ENCODE results near the gene CXCR6.
A peak's percentile ranks its signal among the peaks of the same experiment; 100 is the strongest.

The CXCR6 gene

GRCh38 chr3:45922950-45923590 is 20.2 kb upstream of the CXCR6 start:
- DNase-seq, result no peak

GRCh38 chr3:45923755-45924154 is 19.5 kb upstream of the CXCR6 start:
- DNase-seq, result no peak

GRCh38 chr3:45927881-45928280 is 15.4 kb upstream of the CXCR6 start:
- no peak for DNase-seq

GRCh38 chr3:45929042-45929679 is 14.1 kb upstream of the CXCR6 start:
- peak in 1 of 2 donors; percentile 51 for DNase-seq

- DNase-seq, result no peak
Measured at GRCh38 chr3:45931496-45931895, 11.8 kb upstream of the CXCR6 start.

- no peak for DNase-seq
Measured at GRCh38 chr3:45932112-45932511, 11.2 kb upstream of the CXCR6 start.

- DNase-seq, result no peak
Measured at GRCh38 chr3:45933591-45933990, 9.7 kb upstream of the CXCR6 start.

- DNase-seq, result no peak
Measured at GRCh38 chr3:45936261-45936660, 7.0 kb upstream of the CXCR6 start.

GRCh38 chr3:45937206-45938042 is 5.8 kb upstream of the CXCR6 start:
- no peak for DNase-seq

GRCh38 chr3:45938043-45938435 is 5.2 kb upstream of the CXCR6 start:
- DNase-seq, result no peak

GRCh38 chr3:45938864-45939263 is 4.4 kb upstream of the CXCR6 start:
- DNase-seq, result peak; percentile 38 to 83

- no peak for DNase-seq
Measured at GRCh38 chr3:45939341-45939771, 3.9 kb upstream of the CXCR6 start.

GRCh38 chr3:45940004-45940780 is 3.1 kb upstream of the CXCR6 start:
- no peak for DNase-seq

GRCh38 chr3:45940781-45941365 is 2.4 kb upstream of the CXCR6 start:
- DNase-seq, result no peak

- peak in 1 of 2 donors; percentile 53 for DNase-seq
Measured at GRCh38 chr3:45942051-45942825, 1.0 kb upstream of the CXCR6 start.

GRCh38 chr3:45944830-45945620 is 1.8 kb downstream of the CXCR6 start:
- DNase-seq, result no peak

- no peak for DNase-seq
Measured at GRCh38 chr3:45946307-45946706, 3.0 kb downstream of the CXCR6 start.

- DNase-seq, result no peak
Measured at GRCh38 chr3:45946875-45947274, 3.6 kb downstream of the CXCR6 start.

- no peak for DNase-seq
Measured at GRCh38 chr3:45947361-45947760, 4.1 kb downstream of the CXCR6 start.

- no peak for DNase-seq
Measured at GRCh38 chr3:45948311-45948781, 5.1 kb downstream of the CXCR6 start.

- no peak for DNase-seq
Measured at GRCh38 chr3:45948881-45949280, 5.6 kb downstream of the CXCR6 start.

All from bone marrow (tissue), 2 donors.